GM12878 (cell line): ENCODE data around the gene RGS11. TPM values are rescaled to one million over a fixed set of nuclear protein-coding genes. Genes with fewer than 3 reads are reported as not detected.

Source experiments
- DPF2 ChIP-seq: fragments of 450-650 bp; IDR thresholded peaks from 2 replicates; pipeline ENCODE4 v1.6.1; 2017; ENCODE audit warnings: mild to moderate bottlenecking
- FOXM1 ChIP-seq: IDR thresholded peaks from 2 replicates; pipeline ENCODE4 v1.6.1; 2012; ENCODE audit warnings: low read depth, mild to moderate bottlenecking, inconsistent platforms, low read length, moderate library complexity
- HDAC2 ChIP-seq: fragments of 200-600 bp; sonication (generic); IDR thresholded peaks from 2 replicates; pipeline ENCODE4 v1.6.1; 2017
- MTA3 ChIP-seq: IDR thresholded peaks from 2 replicates; pipeline ENCODE4 v1.6.1; 2012; ENCODE audit warnings: low read length, inconsistent platforms, borderline replicate concordance
- NFIC ChIP-seq: IDR thresholded peaks from 2 replicates; pipeline ENCODE4 v1.6.1; 2012; ENCODE audit warnings: low read depth, mild to moderate bottlenecking, inconsistent platforms, low read length, moderate library complexity
- NFXL1 ChIP-seq: fragments of 450-650 bp; IDR thresholded peaks from 2 replicates; pipeline ENCODE4 v1.6.1; 2017; ENCODE audit warnings: antibody characterized with exemption, mild to moderate bottlenecking, borderline replicate concordance
- RFX5 ChIP-seq: IDR thresholded peaks from 2 replicates; pipeline ENCODE4 v1.6.1; 2011; ENCODE audit warnings: low read depth, low read length, improper control_type of control experiment
- SMAD1 ChIP-seq: fragments of 450-650 bp; IDR thresholded peaks from 2 replicates; pipeline ENCODE4 v1.6.1; 2018; ENCODE audit warnings: mild to moderate bottlenecking, low read depth; ENCODE audit not compliant: partially characterized antibody
- ZBTB4 ChIP-seq: fragments of 450-650 bp; formaldehyde crosslinking; IDR thresholded peaks from 2 replicates; pipeline ENCODE4 v1.4.0; 2022; ENCODE audit warnings: mild to moderate bottlenecking, moderate library complexity
- ZZZ3 ChIP-seq: IDR thresholded peaks from 2 replicates; pipeline ENCODE4 v1.6.1; 2011; ENCODE audit warnings: low read depth; ENCODE audit not compliant: control insufficient read depth, insufficient read length
- polyA plus RNA-seq, 11 experiments: library from polyadenylated mRNA; depleted of rRNA in 4 of 11; unstranded in 6 of 11; stranded (reverse) in 5 of 11; fragments of >200 nt; fragmentation: Nextera tagmentation in 4 of 11; fragmentation: Illumina TruSeq in 1 of 11; extraction: Ambion mirVana in 4 of 11; extraction: Trizol in 1 of 11; gene quantifications; 1 replicate in 1 of 11; 2 replicates in 10 of 11; pipeline versions ENCODE4 v1.2.1 to v1.2.3, GENCODE V29; 2011 to 2016; ENCODE audit warnings: inconsistent platforms in 2 of 11, missing spikeins in 2 of 11, low read depth in 1 of 11
- total RNA-seq, 4 experiments: library from RNA; depleted of rRNA in 3 of 4; stranded (reverse); fragments of >200 nt in 3 of 4; fragmentation: Illumina TruSeq in 1 of 4; extraction: Trizol in 1 of 4; gene quantifications; 2 replicates each; pipeline versions ENCODE4 v1.2.1 to v1.2.3, GENCODE V29; 2013 to 2021
- TF ChIP-seq, protein P1 (sequence below): fragments of 450-650 bp; conservative IDR thresholded peaks from 2 replicates; pipeline ENCODE4 v1.6.1; 2017; ENCODE audit warnings: mild to moderate bottlenecking, moderate library complexity

RGS11 gene
- total and polyA plus RNA-seq, 10 of the 15 experiments (the other 5 are each of a cell fraction or from before 2014, with no cell fraction given), result 0.04 TPM; not detected in 9

GRCh38 chr16:228852-229730 lies 46.7 kb downstream of the RGS11 start, which contains the start of gene LUC7L (continued):
- TF ChIP-seq NFXL1 (no peak), NFIC (no peak), FOXM1 (no peak), MTA3 (no peak), RFX5 (no peak), DPF2 (peak; percentile 85), SMAD1 (peak; percentile 56), ZBTB4 (CRISPR knock-in tag) (no peak), HDAC2 (no peak), ZZZ3 (no peak)
- TF ChIP-seq, protein P1, sequence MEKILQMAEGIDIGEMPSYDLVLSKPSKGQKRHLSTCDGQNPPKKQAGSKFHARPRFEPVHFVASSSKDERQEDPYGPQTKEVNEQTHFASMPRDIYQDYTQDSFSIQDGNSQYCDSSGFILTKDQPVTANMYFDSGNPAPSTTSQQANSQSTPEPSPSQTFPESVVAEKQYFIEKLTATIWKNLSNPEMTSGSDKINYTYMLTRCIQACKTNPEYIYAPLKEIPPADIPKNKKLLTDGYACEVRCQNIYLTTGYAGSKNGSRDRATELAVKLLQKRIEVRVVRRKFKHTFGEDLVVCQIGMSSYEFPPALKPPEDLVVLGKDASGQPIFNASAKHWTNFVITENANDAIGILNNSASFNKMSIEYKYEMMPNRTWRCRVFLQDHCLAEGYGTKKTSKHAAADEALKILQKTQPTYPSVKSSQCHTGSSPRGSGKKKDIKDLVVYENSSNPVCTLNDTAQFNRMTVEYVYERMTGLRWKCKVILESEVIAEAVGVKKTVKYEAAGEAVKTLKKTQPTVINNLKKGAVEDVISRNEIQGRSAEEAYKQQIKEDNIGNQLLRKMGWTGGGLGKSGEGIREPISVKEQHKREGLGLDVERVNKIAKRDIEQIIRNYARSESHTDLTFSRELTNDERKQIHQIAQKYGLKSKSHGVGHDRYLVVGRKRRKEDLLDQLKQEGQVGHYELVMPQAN, result peak; percentile 92
